T1000 (cell line): Measurements from ENCODE around the gene U2AF1L4.

Experiments used
- DNase-seq: peaks from one replicate; lab custom pipeline; 2025; ENCODE audit warnings: mixed read lengths; lab: John Stamatoyannopoulos, UW

Gene U2AF1L4

DNA sequence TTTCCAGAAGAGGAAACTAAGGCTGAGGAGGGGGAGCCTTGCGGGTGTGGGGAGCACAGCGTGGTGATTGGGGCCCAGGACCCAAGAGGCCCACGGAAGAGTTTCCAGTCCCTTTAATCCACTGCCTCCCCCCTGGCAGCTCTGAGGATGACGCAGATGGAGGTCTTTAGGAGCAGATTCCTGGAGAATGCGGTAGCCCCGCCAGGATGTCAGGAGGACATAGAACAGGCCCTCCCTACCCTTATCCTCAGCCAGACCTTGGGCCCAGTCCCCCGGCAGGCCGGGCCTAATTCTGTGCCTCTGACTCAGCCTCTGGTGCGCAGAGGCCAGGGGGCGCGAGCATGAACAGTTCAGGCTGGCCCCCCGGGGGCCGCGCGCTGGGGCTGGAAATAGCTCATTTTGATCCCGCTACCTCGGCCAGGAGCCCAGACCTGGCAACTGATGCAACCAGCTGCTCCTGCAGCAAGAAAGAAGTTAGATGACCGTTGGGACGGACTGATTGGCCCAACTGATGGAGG, 12.1 kb upstream of the U2AF1L4 start:
- DNase-seq = peak; percentile 79

DNA sequence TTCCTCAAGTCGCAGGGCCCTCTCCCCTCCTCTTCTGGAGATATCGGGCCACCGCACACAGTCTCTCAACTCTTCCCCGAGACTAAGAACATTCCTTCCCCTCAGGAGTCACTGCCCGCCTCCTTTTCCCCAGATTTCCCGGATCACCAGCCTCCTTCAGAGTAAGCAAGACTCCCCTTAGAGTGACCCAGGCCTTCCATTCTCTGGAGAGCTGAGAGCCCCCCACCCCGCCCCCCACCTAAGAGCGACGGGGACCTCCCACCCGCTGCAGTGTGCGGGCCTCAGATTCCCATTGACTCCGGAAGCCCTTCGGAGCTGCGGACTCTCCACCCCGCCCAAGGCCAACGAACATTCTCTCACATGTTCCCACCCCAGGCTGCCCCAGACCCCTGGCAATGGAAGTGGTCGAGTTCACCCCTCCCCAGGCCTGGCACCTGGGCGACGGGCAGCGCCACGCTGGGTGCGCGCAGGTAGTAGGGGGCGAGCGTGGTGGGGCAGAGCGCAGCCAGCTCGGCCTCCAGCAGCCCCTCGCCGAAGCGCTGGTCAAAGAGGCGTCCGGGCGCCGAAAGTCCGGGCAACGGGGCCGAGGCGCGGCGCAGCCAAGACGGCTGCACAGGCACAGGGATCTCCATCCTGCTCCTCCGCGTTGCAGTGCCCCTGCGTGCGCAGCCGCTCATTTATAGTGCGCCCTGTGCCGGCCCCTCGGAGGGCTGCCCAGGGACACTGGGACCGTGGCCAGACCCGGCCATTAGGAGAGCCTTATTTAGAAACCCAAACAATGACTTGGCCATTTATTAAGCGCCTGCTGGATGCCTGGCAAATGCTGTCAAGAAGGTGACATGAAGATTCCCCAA, 11.4 kb upstream of the U2AF1L4 start, which contains the start of gene HSPB6:
Gene HSPB6, minus strand, starts transcription at position 653 of the 854 bp plus-strand sequence. Its CDS starts 21 bp downstream, at position 632.
- DNase-seq = no peak

DNA sequence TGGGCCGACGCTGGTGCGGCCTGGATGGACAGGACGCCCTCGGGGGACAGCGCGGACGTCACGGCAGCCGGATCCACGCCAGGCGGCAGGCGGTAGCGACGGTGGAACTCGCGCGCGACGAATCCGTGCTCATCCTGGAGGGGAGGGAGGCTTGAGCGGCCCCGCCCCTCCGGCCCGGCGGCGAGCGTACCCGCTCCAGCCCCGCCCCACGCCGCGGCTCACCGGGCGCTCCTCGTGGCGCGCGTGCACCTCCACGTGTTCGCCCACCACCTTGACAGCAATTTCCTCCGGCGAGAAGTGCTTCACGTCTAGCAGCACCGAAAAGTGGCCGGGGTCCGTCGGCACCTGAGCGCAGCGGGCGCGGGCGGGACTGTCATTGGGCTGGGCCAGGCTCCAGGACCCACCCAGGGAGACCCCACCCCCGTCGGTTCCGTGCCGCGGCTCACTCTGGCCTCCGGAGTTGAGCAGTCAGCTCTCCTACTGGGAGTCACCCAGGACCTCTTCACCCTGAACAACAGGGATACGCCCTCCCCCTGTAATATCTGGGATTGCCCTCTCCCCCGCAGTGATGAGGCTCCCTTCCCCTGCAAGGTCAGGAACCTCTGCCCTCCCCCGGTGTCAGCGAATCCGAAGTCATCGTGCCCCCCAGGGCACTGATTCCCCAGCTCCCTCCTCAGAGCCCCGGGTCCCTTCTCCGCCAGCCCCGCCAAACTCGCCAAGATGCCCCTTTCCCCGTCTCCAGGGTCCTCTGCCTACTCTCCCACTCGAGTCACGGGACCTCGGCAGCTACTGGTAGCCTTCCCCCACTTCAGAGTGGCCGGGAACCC, 10.5 kb upstream of the U2AF1L4 start:
- no peak for DNase-seq

DNA sequence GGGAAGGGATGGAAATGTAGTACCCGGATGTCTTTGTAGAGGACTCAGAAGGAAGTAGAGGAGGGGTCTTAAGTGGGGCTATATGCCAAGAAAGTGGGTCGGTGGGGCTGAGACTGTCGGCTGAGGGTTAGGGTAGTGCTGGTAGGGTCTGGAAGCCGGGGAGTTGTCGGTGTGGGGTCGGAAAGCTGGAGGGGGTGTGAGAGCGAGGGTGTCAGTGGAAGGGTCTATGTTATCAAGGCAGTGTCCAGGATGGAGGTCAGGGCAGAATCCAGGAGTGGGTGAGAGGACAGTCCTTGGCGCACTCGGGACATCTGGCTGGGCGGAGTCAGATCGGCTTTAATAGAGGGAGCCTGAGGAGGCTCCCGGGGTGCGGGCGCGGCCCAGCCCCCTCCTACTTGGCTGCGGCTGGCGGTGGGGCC, 9.9 kb upstream of the U2AF1L4 start:
- DNase-seq = no peak

DNA sequence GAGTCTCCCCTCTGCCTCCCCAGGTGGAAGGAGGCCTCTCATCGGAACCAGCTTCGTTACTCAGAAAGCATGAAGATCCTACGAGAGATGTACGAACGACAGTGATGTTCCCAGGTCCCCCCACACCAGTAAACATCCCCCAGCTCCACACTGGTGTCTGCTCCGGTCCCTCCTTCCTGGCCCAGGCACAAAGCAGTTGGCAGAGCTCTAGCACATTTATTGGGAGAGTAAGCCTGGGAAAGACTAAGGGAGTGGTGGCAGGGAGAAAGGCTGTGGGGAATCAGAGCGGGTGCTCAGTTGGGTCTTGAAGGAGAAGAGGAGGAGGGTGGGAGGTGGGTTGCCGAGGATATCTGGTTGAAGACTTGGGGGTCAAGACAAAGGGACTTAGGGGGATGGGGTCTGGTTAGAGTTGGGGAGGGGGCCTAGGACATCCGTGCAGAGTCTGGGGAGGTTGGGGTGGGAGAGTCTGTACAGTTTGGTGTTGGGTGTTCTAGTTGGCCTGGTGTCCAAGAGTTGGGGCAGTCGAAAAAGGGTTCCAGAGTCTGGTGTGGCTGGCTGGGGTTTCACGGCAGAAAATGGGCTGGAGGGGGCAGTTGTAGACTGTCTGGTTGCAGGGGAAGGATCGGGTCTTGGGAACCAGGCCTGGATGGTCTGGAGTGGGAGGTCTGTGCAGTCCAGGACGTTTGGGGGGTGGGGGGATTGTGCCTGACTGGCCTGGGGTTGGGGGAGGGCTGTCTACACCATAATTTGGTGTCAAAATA, 9.3 kb upstream of the U2AF1L4 start:
- DNase-seq = no peak

DNA sequence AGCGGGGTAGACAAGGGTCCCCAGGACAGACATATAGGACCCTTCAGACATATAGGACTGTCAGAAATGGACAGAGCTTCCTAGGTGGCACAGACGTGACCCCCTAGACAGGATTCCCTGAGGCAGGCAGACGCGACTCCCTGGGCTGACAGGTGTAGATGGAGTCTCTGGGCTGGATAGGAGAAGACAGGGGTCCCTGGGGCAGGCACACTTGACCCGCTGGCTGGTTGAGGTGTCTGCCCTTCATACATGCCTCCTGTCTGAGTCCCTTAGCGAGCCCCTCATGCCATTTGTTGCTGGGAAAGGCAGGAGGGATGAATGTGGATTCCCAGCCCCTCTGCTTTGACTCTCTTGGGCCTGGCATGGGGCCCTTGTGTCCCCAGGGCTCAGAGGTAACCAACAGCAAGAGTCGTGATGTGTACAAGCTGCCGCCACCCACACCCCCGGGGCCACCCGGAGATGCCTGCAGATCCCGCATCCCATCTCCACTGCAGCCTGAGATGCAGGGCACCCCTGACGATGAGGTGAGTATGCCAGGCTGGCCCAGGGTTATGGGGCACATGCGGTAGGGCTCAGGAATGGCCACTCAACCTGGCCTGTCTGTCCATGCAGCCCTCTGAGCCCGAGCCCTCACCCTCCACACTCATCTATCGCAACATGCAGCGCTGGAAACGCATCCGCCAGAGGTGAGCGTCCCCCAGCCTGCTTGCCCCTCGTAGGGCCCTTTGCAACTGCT, 8.6 kb upstream of the U2AF1L4 start:
- DNase-seq = no peak

DNA sequence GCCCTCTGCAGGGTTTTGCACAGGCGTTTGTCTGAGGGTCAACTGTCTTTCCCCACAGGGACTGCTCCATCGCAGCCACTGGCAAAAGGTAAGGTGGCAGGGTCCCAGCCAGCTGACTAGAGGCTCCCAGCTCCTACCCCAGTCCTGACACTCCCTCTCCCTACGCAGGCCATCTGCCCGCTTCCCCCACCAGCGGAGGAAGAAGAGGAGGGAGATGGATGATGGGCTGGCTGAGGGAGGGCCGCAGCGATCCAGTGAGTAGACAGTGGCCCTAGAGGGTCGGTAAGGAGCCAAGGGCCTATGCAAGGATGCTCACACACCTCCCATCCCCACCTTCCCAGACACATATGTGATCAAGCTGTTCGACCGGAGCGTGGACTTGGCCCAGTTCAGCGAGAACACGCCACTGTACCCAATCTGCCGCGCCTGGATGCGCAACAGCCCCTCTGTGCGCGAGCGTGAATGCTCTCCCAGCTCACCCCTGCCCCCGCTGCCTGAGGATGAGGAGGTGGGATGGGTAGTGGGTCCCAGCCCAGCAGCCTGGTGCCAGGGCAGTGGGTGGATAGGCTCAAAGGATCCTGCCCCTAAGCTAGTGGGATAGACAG, 7.6 kb upstream of the U2AF1L4 start:
- no peak for DNase-seq

DNA sequence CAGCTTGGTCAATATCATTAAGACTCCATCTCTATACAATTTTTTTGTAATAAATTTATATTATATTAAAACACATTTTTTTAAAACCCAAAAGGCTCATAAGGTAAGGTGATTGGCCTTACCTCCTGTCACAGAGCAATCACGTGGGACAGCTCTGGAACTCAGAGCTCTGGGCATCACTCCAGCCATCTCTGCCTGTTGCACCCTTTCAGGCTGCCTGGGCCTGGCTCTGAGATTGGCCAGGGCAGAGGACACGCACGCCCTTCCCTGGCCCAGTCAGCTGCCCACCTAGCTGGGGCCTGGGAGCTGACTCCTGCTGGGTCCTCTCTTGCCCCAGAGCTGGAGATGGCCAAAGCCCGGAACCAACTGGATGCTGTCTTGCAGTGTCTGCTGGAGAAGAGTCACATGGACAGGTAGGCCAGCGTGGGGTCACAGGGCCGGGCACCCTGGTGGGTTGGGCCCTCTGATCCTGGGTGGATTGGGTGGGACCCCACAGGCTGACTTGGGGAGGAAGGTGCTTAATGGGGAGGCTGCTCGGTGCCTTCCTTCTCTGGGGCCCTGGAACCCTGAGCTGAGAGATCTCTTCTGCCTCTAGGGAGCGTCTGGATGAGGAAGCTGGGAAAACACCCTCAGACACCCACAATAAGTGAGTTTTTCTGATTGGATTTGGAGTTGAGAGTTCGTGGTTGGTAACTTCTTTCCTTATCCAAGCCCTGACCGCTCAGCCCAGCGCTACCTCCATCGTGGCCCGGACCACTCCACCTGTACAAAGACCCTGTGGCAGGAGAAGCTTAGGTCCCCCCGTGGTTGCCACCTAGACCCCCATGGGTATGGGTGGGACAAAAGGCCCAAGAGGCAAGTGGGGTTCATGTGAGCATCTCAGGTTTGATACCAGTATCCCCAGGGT, 6.9 kb upstream of the U2AF1L4 start:
- no peak for DNase-seq

DNA sequence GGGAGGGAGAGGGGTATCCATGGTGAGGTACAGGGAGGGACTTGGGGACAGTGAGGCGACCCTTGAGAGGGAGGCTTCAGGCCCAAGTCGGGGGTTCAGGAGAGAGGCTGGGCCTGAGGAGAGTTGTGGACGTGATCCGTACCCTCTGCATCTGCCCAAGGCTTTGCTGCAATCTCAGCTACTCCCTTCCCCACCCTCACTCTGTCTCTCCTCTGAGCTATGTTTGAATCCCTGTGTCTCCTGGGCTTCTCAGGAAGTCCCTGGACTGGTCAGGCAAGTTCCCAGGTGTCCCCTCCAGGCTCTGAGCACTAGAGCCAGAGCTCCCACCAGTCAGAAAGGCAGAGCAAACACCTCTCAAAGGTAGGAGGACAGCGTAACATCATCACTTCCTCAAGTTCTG, 4.9 kb upstream of the U2AF1L4 start:
- DNase-seq = no peak

DNA sequence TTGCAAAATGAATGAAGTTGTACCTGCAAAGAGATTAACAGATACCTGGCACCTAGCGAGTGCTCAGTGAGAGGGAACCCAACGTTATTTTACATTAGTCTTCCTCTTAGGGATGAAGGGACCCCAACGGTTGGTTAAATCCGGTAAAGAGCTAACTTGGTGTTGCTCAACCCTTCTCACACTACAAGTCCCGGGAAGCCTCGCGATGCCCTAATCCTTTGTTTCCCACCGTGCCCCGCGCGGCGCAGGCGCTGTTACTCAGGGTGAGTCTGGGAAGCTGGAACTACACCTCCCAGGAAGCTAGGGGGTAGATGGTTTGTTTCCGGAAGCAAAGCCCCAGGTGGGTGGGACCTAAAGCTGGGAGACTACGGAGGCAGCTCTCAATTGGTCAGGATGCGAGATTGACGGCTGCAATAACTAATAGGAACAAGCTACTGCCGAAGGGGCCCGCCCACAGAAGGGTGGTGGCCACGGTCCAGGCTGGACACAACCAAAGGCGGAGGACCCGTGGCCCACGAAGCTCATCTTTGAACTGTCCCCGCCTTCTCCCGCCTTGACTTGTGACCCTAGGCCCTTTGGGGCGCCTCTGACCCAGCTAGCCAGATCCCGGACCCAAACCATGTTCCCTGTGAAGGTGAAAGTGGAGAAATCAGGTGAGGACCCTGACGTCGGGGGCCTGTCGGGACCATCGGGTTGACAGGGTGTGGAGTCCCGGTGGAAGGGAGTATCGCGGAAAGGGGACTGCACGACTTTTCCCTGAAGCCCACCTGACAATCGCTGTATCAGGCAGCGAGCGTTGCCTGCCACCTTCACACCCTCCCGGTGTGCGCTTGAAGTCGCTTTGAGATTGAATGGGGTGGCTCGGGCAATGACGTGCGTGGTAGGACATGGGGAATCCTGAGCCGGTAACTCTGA, 3.1 kb upstream of the U2AF1L4 start, which contains the start of gene LIN37:
Gene LIN37, plus strand, starts transcription at position 471 of the 915 bp plus-strand sequence. Its CDS starts 149 bp downstream, at position 620.
- peak; percentile 99 for DNase-seq

DNA sequence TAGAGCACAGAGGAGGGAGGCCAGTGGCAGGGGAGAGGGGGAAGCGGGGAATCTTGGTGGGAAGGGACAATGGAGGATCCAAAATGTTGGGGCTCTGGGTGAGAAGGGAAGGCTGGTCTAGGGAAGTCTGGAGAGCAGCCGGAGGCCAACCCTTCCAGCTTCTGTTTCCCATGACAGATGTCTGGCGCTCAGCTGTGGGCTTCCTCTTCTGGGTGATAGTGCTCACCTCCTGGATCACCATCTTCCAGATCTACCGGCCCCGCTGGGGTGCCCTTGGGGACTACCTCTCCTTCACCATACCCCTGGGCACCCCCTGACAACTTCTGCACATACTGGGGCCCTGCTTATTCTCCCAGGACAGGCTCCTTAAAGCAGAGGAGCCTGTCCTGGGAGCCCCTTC, 1.3 kb upstream of the U2AF1L4 start:
- DNase-seq = no peak

DNA sequence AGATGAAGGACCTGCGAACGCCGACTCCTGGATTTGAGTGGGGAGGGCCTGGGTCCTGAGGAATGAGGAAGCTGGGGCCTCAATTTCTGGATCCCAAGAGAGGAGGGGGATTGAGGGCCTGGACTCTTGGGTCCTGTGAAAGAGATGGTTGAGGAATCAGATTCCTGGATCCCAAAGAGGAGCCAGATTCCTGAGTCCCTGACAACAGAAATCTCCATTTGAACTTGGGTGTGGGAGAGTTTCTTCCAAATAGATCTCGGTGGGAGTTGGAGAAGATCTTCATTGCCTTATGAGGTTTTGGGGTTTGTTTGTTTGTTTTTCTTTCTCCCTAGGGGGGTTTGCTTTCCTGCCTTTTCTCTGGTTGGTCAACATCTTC, 857 bp upstream of the U2AF1L4 start:
- DNase-seq = no peak

DNA sequence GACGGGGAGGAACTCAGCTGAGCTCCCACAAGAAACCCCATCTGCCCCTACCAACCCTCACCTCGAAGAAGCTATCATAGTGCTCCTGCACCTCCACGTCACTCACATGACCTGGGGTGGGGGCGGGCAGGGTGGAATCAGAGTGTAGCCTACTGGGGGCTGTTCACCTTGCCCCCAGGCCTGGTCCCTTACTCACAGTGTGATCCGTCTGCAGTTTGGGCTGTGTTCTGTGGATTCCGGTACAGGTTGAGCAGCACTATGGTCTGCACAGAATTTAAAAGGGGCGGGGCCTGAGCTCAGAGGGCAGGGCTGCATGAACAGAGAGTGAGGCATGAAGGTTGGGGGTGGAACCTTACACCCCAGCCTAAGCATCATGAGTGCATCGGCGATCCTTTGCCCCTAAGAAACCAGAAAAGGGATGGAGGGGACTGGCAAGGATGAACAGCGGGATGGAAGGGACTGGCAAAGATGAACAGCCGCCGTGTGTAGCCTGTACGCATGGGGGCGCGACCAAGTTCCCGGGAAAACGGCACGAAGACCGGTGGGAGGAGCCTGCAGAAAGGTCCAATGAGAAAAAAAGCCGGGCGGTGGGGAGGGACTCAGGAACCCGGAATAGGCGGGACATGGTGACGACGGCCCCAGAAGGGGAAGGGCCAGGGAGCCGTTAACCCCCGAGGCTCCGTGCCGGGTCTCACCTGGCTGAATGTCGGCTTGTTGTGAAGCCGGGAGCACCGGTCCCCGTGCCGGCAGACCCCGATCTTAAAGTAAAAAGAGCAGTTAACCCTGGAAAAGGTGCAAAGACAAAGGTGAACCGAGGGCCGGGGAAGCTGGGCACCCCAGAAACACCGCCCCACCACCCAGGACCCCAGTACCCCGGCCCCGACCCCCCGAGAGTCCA, 539 bp downstream of the U2AF1L4 start:
- peak; percentile 87 for DNase-seq

DNA sequence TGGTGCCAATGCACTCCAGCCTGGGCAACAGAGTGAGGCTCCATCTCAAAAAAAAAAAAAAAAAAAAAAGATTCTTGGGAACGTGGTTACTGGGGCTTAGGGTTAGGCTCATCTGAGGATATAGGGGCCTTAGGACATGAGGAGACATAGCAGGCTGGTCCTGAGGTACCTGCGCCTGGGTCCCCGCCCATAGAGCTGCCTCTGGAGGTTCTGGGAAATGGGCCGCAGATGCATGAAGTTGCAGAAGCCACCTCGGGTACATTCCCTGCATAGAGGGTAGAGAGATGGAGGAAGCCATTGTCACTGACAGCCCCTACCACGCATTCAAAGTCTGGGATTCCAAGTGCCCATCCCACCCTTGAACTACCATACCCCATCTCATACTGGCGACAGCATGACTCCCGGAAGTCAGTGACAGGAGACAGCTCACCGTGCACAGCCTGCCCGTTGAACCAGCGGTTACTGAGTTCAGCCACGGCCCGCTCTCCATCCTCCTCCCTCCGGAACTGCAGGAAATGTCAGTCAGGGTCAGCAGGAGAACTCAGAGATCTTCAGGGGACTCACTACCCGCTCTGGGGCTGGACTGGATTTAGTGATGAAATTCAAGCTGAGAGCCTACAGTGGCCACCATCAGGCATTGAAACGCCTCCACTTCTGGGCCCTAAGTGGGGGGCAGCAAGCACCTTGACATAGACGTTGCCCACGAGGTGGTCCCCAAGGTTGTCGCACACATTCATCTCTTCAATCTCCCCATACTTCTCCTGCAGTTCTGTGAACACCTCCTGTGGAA, 1.4 kb downstream of the U2AF1L4 start:
- DNase-seq = no peak

DNA sequence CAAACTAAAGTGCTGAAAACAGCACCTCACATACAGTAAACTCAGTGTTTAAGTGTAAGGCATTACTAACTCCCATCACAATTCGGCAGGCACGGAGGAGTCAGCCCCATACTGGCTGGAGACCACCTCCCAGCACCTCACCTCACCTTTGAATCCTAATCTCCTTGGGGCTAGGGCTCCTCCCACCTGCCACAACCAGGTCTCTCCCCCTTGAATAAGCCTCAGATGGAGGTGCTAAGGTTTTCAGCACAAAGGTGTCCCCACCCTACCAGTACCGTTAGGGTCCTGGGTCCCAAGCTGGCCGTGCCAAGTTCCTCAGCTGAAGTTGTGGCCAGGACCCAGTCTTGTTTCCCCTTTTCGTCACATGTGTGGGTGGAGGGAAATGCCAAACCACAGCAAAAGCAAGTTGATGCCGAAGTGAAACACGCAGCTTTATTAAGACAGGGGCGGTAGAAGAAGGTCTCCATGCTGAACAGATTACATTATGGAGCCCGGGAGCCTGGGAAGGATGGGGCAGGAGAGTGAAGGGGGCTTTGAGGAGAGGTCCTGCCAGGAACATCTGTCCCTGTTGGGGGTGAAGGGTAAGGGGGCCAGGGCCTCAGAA, 3.0 kb downstream of the U2AF1L4 start, which contains the start of gene IGFLR1:
Gene IGFLR1, minus strand, starts transcription at position 332 of the 604 bp plus-strand sequence. CDS start 1,272 bp downstream, outside the sequence.
- DNase-seq = no peak

DNA sequence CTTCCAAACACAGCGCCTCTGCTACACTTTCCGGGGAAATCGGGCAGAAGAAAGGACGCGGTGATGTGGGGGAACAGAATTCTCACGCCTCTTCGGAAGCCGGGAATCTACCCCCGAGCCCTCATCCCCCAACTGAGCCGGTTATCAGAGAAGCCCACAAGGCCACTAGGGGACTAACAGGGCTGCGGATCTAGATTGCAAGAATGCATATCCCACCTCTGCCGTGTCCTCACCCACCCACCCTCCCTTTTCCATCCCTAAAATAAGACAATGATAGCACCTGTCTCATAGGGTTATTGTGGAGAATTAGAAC, 4.1 kb downstream of the U2AF1L4 start:
- DNase-seq = no peak
